CD4-positive, alpha-beta T cell treated with Interleukin-1 beta for 1 hour (primary cell): ENCODE results near the gene IFI27L1.

Experiments used
- DNase-seq, 2 donors: peaks; one replicate each; pipeline ENCODE4 v3.0.0-alpha.2; 2020 to 2022

Gene IFI27L1

GRCh38 chr14:94139006-94139405 is 57.9 kb downstream of the IFI27L1 start:
- DNase-seq: no peak

DNA sequence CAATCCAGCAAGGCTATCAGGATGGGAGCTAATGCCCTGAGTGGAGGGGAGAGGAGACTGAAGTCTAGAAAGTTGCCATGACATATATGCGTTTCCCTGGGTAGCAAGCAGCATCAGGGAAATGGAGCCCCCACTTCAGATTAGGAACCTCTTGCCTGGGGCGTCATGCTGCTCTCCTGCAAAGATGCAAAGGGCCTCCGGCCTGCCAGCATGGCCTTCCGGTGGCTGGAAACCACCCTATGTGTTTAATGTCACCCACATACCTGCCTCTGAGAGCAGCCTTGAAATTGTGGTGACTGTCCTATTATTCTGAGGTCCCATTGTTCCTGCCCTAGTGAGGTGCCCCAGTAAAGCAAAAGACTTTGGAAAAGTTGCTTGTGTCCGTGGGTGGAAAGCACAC is 58.3 kb downstream of the IFI27L1 start:
- DNase-seq: no peak

GRCh38 chr14:94142247-94142646 is 61.1 kb downstream of the IFI27L1 start:
- DNase-seq: no peak

DNA sequence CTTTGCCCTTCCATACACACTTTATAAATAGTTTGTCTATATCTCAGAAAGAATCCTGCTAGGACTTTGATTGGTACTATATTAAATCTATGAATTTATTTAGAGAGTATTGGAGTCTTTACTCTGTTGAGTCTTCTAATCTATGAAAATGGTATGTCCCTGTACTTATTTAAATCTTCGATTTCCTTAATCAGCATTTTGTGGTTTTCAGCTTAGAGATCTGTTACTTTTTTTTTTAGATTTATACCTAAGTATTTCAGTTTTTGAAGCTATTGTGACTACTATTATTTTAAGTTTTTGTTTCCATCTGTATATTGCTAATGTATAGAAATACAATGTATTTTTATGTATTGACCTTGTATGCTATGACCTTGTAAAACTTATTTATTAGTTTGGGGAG is 61.7 kb downstream of the IFI27L1 start:
- DNase-seq: no peak

GRCh38 chr14:94143239-94143638 is 62.1 kb downstream of the IFI27L1 start:
- no peak for DNase-seq

DNA sequence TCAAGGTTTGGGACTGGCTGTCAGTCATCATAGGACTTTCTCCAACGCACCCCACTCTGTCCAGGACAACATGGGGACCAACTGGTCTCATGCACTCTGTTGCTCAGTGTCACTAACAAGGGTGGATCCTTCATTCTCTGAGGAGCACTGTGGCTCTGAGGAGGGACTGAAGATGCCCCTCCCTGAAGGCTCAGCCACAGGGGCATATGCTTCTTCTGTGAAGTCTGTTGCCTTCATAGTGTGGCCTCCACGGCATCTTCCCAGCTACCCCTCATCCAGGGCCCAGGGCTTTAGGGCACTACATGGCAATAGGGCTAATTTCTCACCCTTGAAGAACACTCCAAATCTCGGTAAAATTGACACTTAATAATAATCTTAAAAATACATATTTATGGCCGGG is 62.6 kb downstream of the IFI27L1 start:
- DNase-seq: no peak

DNA sequence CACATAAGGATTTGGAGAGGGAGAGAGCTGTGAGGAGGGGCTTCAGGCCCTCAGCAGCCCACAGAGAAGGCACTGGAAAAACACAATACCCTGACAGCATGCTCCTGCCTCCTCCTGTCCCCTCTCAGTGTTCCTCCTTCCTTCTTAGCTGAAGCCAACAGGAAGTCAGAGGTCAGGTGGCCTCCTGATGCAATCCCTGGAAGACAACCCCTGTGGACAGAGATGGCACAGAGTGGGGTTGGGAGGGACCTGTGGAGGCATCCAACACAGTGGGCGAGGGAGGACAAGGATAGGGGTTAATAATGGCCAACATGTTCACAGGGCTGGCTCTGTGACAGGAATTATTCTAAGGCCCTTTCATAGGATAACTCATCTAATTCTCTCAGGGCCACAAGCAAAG is 63.7 kb downstream of the IFI27L1 start:
- DNase-seq: no peak

DNA sequence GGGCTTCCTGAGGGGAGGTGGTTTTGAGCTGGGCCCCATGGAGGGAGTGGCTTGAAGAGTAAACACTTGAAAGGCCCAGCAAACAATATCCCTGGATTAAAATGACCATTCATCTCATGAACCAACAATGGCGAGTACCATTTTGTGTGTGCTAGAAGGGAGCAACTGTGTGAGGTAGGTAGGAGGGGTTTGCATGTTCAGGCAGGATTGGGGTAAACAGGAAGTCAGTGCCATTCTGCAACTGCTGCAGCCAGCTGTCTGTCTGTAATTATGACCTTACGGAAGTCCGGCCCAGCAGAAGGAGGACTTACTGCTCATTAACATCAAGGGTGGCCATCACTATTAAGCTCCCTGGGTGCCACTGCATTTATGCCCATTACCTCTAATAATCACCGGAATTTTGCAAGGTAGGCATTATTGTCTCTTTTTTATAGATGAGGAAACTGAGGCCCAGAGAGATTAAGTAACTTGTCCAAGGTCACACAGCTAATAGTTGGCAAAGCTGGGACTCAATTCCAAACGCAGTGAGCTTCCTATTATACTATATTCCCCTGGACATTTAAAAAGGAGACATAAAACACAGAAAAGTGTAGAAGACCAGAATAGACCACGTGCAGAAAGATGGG is 64.9 kb downstream of the IFI27L1 start:
- no peak for DNase-seq
